ENCODE measurements around the gene MBOAT2.
"Not testable (repeated sequence)": the region's sequence is repeated elsewhere in the genome, so short reads cannot be mapped to it uniquely, and the experiment has no call there.

Gene MBOAT2

DNA sequence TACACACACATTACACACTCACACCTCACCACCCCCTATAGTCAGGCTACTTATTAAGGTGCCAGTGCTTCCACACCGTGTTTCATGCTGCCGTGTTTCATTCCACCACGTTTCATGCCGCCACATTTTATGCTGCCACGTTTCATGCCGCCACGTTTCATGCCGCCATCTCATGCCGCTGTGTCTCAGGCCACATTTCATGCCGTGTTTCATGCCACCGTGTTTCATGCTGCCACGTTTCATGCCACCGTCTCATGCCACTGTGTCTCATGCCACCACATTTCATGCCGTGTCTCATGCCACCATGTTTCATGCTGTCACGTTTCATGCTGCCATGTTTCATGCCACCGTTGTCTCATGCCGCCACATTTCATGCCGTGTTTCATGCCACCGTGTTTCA lies 65.1 kb downstream of the MBOAT2 start:
- DNase-seq, result no peak

DNA sequence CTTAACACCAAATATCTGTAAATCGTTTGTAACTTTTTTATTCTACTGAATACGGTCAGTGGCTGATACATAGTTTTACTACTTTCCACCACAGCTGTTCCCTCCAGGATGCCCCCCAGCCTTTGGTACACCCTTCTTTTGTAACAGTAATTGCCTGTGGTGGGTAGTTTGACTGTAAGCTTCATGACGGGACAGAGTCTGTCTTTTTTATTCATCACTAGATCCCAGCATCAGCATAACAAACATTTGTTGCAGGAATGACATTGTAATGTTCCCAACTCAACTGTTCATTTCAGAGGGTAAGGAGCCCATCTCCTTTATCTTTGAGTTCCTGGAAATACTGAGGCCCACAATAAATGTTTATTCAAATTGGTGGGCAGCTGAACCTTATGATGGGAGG lies 67.5 kb downstream of the MBOAT2 start:
- no peak for DNase-seq

DNA sequence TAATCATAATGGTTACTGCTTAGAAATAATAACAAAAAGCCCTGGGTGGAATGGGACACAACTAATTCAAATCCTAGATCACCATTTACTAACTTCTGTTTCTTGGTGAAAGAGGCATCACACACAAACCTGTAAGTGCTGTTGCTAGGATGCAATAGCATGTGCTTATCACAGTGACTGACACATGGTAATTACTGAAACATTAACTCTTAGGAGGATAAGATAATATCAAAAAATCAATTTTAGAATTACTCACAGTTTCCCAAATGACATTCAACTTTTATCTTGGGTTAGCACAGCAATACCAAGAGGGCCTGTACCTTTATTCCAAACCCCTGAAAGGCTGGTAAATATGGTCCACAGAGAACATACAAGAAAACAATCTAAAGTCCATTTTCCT lies 69.1 kb downstream of the MBOAT2 start:
- no peak for DNase-seq

DNA sequence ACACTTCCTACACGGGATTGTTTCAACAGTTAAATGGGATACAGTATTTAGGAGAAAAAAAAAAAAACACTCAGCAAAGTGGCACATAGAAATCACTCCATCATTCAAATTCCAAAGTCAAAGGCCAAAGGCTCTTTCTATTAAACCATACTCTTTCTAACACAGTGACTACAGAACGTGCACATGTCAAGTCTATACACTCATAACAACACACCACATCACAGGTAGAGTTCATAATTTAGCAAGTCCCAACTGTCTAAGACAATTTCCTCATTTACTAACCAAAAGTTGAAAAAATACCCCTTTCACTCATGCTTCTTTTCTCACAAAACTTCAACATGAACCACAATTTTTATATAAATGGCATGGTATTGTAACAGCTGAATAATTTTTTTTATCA lies 70.8 kb downstream of the MBOAT2 start:
- DNase-seq, result no peak

DNA sequence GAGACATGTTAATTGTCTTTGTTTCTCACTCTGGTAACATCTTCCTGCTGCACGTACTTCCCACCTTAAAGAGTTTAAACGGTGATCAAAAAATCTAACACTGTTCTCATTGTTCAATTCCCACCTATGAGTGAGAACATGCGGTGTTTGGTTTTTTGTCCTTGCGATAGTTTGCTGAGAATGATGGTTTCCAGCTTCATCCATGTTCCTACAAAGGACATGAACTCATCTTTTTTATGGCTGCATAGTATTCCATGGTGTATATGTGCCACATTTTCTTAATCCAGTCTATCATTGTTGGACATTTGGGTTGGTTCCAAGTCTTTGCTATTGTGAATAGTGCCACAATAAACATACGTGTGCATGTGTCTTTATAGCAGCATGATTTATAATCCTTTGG lies 73.3 kb downstream of the MBOAT2 start:
- not testable (repeated sequence) for DNase-seq

DNA sequence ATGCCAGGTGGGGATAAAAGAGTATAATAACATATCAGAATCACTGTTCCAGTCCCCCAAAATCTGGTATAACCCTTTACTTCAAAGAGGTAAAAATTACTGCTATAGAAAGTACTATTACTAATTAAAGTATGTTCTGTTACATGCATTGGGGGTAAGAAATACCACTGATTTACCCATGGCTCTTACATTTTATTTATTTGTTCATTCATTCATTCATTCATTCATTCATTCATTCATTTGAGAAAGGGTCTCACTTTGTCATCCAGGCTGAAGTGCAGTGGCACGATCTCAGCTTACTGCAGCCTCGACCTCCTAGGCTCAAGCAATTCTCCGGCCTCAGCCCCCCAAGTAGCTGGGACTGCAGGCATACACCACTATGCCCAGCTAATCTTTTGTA lies 74.4 kb downstream of the MBOAT2 start:
- no peak for DNase-seq

DNA sequence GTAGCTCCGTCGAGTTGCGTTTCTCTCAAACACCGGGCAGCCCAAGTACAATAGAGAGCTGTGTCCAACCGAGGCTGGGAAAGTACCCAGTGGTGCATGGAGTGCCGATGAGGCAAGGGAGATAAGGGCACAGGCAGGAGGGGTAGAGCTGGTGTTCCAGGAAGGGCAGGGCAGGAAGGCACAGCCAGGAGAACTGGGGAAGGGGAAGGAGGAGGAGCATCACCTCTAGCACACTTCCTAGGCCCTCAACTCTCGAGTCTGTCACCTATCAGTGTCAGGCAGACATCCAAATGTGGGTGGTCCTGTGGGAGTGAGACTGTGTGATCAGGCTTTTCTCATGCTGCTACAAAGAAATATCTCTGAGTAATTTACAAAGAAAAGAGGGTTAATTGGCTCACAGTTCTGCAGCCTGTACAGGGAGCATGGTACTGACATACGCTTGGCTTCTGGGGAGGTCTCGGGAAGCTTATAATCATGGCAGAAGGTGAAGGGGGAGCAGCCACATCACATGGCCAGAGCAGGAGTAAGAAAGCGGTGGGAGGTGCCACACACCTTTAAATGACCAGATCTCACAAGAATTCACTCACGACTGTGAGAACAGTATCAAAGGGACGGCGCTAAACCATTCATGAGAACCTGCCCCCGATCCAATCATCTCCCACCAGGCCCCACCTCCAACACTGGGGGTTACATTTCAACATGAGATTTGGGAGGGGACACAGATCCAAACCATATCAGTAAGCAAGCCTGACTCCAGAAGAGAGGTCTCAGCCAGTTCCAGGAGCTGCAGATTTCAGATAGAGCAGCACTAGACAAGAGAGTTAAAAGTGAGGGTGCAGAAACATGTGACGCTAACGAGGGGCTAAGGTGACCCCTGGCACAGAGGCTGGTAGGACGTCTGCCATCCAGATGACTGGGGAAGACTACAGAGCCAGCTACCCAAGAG lies 75.7 kb downstream of the MBOAT2 start:
- DNase-seq, result no peak

DNA sequence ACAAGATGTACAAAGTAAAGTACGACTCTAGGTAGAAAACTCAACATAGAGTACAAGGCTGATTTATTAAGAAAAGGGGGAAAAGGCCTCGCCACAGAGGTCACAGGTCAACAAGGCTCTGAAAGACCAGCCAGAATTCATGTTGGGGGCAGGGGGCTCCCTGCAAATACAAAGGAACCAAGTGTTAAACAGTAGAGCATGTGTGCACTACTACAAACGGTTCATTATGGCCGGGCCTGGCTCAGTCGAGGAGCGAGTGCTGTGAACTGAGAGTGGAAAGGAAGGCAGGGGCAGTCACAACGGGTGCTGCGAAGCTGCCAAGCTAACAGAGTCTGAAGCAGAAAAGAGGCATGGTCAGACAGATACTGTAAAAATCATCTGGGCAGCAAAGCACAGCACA lies 77.1 kb downstream of the MBOAT2 start:
- no peak for DNase-seq

DNA sequence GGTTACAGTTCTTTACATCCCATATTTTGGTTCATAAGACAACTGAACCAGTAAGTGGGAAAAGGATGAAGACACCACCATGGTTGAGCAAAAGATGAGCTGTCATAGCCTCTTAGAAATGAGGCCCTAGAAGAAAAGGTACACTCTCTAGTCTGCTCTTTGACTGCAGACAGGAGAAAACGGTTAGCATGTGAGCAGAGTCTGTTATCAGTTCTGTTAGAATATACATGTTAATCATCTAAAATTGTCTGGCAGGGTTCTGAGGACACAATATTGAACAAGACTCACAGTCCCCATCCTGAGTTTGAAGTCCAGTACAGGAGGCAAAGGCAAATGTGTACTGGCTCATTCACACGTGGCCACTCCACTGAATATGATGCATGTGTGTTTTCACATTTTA lies 78.1 kb downstream of the MBOAT2 start:
- DNase-seq, result no peak

DNA sequence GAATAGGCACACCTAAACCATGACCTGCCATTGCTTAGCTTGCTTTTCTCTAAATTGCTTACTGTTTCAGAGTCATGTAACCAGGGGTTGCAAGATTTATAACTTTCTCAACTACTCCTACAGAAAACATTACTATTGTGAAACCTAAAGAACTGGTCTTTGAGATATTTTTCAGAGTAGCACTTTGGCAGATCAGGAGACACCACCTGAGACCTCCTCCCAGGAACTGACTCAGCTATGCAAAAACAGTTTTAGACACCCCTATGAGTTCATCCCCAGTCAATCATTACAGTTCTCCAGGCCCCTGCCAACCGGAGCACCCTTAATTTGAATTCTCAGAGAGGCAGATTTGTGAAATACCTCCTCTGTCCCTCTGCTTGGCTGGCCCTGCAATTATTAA lies 80.3 kb downstream of the MBOAT2 start:
- no peak for DNase-seq

DNA sequence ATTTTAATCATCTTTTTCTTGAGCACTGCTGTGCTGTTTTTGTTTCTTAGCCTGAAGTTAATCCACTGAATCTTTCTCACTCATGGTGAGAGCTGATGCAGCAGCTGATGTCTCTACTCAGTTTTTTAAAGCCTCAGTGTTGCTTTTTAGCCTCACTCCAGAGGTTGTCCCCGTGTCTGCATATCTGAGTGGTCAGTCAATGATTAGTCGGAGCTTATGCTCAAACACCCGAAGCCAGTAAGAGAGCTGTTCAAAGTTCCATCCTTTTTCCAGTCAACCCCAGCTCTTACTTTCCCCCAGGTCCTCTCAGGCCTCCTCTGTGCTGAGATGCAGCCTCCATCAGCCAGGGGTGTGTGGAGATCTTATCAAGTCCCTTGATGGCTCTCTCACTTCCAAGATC lies 81.1 kb downstream of the MBOAT2 start:
- DNase-seq, result no peak

DNA sequence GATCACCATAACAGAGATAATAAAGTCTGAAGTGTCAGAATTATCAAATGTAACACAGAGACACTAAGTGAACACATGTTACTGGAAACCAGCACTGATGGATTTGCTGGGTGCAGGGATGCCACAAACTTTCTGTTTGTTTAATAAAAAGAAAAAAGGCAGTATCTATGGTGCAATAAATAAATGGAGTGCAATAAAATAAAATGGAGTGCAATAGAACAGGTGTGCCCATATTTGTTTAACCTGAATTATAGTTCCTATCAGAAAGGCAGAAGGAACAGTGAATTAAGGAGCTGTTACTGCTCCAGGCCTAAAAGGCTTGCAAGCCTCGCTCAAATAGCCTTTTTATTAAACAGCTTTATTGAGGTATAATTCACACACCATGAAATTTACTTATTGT lies 85.1 kb downstream of the MBOAT2 start:
- DNase-seq, result no peak

DNA sequence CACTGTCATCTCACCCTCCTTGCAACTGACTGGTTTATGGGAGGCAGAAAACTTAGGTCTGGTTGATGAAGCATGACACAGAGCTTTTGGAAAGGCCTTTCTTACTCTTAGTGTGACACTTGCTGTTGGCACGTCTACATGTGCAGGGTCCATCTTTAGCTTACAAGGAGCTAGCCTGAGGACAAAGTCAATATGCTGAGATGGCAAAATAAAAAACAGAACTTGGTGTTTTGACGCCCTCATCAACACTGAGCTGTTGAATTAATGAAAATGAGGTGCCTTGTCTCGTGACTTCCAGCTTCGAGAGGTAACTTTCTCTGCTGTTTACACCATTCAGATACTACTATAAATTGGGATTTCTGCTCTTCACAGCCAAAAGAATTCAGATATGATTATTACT lies 87.5 kb downstream of the MBOAT2 start:
- no peak for DNase-seq

DNA sequence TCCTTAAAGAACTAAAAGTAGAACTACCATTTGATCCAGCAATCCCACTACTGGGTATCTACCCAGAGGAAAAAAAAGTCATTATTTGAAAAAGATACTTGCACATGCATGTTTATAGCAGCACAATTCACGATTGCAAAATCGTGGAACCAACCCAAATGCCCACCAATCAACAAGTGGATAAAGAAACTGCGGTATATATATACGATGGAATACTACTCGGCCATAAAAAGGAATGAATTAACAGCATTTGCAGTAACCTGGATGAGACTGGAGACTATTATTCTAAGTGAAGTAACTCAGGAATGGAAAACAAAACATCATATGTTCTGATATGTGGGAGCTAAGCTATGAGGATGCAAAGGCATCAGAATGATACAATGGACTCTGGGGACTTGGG lies 89.7 kb downstream of the MBOAT2 start:
- not testable (repeated sequence) for DNase-seq

DNA sequence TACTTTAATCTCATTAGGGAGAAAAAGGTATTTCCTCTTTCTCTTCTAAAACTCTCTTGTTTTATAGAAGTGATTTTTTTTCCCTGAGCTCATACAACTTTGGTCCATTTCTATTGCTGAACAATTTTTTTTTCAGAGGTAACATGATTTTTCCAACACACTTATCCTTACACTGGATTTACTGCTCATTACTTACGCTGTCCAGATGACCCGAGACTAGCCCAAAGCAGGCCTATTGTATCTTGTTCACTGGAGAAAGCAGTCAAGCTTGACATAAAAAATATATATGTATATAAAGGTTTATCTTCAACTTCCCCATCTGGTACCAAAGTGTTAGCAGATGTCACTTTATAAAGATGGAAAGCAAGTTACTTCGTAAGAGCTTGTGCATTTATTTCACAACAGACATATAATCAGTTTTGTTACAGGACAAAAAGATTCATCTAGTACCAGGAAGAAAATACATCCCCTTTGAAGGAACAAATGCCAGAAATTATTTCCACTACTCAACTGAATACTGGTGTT lies 95.7 kb downstream of the MBOAT2 start:
- no peak for DNase-seq

DNA sequence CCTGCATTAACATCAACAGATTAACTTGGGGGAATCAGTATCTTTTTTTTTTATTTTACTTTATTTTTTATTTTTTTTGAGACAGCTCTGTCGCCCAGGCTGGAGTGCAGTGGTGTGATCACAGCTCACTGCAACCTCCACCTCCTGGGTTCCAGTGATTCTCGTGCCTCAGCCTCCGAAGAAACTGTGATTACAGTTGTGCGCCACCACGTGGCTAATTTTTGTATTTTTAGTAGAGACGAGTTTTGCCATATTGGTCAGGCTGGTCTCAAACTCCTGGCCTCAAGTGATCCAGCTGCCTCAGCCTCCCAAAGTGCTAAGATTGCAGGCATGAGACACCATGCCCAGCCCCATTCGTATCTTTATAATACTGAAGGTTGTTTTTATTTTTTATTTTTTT lies 99.6 kb downstream of the MBOAT2 start:
- DNase-seq, result not testable (repeated sequence)

DNA sequence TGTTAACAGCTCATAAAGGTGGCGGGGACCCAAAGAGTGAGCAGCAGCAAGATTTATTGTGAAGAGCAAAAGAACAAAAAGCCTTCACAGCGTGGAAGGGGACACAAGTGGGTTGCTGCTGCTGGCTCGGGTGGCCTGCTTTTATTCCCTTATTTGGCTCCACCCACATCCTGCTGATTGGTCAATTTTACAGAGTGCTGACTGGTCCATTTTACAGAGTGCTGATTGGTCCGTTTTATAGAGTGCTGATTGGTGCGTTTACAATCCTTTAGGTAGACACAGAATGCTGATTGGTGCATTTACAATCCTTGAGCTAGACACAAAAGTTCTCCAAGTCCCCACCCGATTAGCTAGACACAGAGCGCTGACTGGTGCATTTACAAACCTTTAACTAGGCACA lies 100.7 kb downstream of the MBOAT2 start:
- DNase-seq, result not testable (repeated sequence)

DNA sequence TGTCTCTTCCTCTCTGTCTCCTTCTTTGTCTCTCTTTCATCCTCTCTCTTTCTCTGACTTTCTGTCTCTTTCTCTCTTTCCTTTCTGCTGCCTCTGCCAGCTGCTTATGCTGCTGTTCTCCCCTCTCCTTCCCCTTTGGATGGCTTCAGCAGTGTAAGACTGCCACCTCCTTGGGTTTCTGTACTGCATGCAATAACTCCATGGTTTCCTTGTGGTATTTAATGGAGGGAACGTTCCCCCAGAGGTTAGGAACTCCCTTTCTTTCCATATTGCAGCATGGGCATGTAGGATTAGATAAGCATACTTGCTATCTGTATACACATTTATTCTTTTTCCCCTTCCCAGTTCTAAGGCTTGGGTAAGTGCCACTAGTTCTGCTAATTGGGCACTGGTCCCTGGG lies 106.3 kb downstream of the MBOAT2 start:
- not testable (repeated sequence) for DNase-seq

DNA sequence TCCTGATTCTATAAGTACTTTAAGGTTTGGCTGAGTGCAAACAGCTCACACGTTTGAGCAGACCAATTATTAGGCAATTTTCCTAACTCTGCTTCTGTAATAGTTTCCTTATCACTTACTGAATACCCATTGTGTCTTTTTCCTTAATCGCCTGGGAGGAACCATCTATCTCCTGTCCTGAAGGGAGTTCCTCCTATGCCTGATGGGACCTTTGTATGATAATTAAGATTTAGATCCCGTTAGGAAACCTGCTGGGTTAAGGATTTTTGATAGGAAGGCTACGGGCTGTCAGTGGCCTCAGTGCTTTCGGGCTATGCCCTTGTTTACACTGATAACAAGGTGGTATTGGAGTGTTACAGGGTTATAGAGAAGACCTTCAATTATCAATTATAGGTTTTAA lies 106.8 kb downstream of the MBOAT2 start:
- DNase-seq, result not testable (repeated sequence)

DNA sequence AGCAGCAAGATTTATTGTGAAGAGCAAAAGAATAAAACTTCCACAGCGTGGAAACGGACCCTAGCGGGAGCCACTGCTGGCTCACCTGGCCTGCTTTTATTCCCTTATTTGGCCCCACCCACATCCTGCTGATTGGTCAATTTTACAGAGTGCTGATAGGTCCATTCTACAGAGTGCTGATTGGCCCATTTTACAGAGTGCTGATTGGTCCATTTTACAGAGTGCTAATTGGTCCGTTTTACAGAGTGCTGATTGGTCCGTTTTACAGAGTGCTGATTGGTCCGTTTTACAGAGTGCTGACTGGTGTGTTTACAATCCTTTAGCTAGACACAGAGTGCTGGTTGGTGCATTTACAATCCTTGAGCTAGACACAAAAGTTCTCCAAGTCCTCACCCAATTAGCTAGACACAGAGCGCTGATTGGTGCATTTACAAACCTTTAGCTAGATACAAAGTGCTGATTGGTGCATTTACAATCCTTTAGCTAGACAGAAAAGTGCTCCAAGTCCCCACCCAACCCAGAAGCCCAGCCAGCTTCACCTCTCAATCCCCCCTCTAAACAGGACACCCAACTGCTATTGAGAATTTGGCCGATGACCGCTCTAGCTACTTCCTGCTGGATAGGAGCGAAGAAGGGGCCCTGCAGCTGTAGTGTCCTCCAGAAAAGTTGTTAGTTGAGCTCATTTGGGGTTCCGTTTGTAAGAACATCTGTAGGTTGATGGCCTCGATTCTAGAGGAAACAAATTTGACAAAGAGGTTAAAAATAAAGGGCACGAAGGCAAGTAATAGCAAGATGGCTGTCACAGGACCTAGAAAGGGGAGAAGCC lies 108.2 kb downstream of the MBOAT2 start:
- DNase-seq, result not testable (repeated sequence)

DNA sequence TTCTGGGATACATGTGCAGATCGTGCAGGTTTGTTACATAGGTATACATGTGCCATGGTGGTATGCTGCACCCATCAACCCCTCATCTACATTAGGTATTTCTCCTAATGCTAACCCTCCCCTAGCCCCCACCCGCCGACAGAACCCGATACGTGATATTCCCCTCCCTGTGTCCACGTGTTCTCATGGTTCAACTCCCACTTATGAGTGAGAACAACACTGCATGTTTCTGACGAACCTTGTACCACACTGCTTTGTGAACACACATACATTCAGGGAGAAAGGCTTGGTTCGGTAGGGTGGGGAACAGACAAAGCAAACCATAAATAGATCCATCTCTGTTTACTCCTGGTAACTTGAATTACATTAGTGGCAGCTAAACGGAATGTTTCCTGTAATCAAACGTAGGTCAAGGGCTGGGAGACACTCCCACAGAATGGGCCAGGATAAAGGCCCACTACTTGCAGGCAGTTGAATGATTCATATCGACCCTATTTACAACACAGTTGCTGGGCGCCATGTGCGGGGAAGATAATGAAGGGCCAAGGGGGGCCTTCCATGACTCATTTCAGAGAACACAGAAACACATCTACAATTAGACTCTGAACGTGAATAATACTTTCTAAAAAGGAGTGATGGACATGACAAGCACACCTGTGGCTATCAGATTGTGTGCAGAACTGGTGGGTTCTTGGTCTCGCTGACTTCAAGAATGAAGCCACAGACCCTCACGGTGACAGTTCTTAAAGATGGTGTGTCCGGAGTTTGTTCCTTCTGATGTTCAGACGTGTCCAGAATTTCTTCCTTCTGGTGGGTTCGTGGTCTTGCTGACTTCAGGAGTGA lies 109.3 kb downstream of the MBOAT2 start:
- DNase-seq, result no peak

DNA sequence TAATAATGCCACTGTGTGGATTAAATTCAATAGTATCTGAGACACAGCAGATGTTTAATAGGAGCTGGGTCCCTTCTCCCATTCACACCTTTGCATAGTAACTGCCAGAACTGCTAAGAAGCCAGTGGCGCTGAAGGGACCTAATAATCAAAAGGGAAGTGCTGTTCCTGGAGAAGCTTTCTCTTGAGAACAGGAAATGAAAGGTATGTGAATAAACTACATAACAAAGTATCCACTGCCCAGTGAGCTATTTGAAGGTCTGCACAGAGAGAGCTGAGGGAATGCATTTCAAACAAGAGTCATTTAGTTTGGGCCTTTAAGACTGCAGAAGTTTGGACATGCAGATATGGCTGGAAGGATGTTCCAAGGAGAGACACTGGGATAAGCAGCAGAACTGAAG lies 110.0 kb downstream of the MBOAT2 start:
- no peak for DNase-seq

DNA sequence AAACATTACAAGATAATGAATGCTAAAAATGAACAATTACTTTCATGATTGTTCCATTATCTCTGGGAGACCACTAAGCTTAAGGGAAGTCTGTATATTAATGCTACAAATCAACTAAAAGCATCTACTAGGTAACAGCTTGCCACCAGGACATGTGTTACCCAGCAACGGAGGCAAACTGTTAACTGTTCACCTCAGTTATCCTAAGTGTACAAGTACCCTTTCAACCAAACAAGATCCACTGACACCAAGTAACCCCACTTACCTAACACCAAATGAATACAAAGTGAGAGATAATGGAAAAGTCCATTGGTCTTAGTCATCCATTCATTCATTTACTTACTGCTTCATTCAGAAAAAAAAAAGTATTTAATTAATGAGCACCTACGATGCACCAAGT lies 111.4 kb downstream of the MBOAT2 start:
- no peak for DNase-seq

All from fibroblast of upper back skin (primary cell).